HG03442 (cell line): ENCODE measurements around the gene HDAC4.

Experiments used
- ATAC-seq: cut with Tn5 transposase; IDR thresholded peaks from one replicate; pipeline ENCODE4 v1.9.1; 2021; ENCODE audit warnings: mild to moderate bottlenecking, moderate library complexity; ENCODE audit not compliant: unreplicated experiment

Gene HDAC4

DNA sequence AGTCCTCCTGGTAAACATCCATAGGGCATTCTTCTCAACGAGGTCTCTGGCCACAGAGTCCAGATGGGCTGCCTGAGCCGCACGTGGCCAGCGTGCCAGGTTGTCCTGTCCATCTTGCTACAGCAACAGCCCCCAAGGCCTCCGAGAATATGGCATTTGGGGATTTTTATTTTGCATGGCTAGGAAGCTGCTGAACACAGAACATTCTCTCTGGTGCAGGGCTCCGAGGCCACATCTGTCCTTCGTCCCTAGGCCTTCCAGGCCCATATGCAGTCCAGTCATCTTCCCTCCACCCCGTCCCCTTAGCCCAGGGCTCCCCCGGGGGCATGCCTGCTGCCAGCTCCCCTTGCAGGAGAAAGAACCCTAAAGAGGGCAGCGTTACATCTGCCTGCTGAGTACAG, 2.3 kb downstream of the HDAC4 start:
- ATAC-seq: no peak

- no peak for ATAC-seq
These were observed 2.8 kb downstream of the HDAC4 start for GRCh38 chr2:239397931-239398471.

DNA sequence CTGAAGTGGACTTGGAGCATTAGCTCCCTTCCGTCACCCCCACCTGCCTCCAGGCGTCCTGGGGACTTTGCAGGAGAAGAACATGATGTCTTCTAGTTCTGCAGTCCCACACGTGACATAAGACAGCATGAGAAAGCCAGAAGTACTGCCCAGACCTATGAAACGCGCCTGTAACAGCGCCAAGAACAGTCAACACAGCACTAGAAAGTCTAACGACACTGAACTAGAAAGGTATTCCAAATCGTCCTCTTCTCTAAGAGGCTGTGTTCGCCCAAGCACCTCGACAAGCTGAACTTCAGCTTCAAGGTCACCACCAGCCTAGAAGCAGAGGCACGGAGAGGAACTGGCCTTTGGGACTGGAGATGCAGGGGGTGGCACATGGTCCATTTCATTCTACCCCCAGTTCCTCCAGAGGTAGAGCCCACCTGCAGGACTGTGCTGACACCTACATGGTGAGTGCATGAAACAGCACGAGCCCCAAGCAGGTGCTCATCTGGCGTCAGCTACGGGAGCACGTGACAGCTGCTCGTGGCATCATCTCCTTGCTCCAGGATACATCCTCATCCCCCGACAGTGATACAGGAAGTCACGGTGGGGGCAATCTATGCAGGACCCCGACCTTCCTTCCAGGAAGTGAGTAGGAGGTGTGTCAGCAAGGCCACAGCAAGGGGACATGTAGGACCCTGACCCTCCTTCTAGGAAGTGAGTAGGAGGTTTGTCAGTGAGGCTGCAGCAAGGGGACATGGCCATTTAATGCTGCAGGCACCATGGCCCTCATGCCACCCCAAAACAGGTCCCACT, 3.7 kb downstream of the HDAC4 start:
- ATAC-seq: no peak

GRCh38 chr2:239395524-239395923, 5.3 kb downstream of the HDAC4 start:
- no peak for ATAC-seq

DNA sequence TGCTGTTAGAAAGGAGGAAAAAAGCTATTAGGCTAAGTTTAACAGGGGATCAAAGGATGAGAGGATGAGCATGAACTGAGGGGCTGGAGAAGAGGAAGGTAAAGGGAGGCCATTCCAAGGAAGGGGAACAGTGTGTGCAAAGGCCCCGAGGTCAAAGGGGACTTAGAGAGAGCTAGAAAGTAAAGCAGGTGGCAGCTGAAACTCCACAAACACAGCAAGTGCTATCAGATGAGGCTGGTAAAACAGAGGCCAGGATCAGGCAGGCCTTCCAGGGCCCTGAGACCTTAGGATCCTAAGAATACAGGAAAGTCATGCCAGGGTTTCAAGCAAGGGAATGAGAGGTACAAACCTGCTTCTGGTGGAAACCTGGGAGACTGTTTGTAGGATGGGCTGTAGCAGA, 5.8 kb downstream of the HDAC4 start:
- no peak for ATAC-seq

- no peak for ATAC-seq
These were observed 6.4 kb downstream of the HDAC4 start for GRCh38 chr2:239394346-239394945.

- ATAC-seq: no peak
These were observed 6.9 kb downstream of the HDAC4 start for GRCh38 chr2:239393941-239394340.

DNA sequence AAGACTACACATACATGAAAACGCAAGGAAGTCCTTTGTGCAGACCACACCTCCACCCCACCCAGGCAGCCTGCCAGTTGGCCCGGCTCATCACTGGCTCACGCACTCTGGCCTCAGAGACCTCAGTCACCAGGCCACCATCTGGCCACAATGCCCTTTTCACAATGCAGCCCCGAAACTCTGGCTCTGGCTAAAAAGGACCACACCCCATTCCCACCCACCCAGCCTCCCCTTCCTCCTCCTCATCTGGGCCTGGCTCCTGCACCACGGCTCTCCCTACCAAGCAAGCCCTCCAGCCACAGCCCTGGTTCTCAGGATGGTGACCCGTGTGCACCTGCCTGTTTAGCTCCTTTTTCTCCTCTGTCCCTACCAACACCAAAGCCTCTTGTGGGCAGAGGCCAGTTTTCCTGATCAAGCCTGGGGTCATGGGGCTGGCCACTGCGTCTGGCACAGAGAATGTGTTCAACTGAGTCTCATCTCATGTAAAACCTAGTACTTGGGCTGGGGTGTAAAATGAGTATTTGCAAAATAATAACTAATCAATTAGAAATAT, 7.4 kb downstream of the HDAC4 start:
- no peak for ATAC-seq

DNA sequence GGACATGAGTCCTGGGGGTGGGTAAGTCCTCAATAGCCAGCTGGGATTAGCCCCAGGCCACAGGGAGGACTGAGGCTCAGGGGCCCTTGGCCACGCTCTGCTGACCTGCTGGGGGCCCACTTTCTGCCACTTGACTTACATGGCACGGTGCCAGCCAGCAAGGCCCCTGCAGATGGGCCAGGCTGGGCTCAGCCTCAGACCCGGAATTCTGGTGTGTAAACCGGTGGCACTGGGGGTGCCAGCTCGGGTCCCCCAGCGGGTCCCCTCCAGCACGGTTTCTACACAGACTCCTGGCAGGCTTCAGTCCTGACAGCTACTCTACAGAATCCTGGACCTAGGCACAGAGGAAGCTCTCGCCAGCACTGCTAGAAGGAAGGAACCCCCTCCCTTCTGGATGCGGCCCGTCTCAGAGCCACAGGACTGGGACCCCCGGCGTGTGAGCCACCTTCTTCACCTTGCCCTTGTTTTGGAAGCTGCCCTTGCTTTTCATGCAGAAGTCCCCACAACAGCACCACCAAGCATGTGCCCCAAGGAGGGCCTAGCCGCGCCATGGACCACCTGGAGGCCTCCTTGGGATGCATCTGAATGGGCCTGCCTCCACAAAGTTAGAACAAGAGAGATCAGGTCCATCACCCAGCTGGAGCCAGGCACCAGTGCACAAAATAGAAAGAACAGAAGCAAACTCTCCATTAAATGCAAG, 8.0 kb downstream of the HDAC4 start:
- ATAC-seq: no peak

DNA sequence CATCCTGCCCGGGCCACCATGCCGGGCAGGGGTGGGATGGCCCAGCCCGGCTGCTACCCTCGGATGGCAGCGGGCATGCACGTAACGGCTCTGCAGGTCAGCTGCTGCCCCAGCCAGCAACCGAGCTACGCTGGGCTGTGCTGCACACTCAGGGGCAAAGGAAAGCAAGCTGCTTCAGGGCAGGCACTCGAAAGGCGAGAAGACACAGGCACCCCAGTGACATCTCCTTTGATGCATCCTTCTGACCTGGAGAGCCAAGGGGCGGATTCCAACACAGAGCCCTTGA, 8.8 kb downstream of the HDAC4 start:
- no peak for ATAC-seq

DNA sequence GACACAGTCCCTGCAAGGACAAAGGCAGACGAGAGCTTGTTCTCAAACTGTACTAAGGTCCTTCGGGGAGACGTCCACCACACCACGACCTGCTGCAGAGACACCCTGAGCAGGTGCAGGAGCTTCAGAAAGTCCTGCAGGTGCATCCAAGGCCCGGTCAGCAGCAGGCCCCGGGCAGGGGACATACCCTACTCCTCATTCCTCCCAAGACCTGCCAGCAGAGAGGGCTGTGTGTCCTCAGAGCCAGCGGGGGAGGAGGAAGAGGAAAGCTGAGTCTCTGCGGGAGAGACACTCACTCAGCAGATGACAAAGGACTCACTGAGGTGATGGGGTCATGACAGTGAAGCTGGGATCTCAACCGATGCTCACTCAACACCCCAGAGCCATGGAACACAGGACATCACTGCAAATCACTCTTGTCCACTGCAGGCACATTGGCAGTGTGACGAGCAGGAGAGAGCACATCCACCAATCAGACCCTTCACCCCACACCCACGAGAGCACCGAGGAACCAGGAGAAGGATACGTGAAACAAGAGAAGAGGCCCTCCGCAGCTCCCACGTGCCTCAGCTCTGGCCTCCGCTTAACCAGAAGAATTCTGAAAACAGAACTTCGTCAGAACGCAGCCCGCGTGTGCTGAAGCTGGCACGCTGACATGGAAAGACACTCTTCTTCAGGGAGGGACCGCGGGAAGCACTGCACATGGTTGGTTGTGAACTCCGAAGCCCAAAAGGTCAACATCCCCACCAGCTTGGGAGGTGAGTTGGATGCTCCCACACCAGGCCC, 9.3 kb downstream of the HDAC4 start:
- ATAC-seq: no peak

GRCh38 chr2:239390546-239391285, 10.1 kb downstream of the HDAC4 start:
- ATAC-seq: no peak

DNA sequence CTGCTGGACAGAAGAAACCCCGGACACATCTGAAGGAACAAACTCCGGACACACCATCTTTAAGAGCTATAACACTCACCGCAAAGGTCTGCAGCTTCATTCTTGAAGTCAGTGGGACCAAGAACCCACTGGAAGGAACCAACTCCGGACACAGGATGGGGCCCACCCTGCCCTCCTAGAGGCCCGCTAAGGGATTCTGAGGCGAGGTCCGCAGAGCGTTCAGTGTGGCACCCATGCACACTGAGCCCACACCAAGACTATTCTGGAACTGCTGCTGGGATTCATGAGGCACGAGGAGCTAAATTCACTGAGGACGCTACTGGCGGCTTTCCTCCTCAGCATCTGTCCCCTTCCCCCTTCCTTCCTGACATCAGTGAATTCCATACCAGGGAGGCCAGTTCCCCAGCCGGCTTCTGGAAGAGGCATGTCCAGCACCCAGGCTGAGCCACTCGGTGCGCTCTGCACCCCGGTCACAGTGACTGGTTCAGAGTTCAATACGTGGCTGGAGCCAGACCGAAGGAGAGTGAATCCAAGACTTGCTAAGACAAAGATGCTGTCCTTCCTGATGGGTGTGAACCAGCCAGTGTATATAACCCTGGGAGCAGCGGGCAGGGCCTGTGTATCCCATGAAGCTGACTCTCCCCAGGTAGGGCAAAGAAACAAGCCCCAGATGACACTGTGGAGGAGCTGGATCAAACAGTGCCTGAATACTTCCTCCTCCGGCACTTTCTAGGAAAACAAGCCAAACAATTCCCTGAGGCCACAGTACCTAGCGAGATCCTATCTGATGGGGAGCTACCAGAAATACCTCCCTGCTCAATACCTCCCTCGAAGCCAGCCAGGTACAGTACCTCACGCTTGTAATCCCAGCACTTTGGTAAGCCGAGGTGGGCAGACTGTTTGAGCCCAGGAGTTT, 11.1 kb downstream of the HDAC4 start:
- no peak for ATAC-seq

DNA sequence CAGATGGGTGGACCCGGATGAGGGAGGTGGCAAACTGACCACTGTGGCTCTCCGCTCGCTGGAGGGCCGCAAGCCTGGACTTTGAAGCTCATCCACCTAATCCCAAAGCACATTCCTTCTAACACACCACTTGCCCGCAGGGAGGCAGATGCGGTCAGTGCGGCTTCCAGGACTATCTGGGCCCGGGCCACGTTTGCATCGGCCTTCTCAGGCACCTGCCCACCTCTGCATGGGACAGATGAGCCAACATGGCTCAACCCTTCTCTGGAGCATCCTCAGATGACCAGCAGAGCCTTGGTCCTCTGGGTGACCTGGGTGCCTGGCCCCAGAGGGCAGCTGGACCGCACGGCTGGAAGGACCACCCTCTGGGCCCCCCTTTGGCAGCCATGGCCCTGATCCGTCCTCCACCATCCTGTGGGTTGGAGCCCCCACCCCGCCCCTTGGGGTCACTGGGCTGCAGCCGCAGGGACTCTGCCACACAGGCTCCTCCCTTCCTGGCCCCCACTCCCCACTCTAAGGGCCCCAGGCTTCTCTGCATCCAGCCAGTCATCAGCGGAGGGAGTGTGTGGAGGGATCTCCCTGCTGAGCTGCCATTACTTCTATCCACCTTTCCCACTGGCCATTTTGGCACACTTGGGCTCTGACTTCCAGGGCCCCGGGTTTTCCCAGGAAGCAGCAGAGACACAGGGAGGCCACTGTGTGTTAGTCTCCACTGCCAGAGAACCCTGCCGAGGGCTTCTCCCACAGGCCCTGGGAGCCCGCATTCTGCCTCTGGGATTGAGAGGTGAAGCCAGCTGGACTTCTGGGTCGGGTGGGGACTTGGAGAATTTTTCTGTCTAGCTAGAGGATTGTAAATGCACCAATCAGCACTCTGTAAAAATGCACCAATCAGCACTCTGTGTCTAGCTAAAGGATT, 12.3 kb downstream of the HDAC4 start:
- ATAC-seq: no peak

DNA sequence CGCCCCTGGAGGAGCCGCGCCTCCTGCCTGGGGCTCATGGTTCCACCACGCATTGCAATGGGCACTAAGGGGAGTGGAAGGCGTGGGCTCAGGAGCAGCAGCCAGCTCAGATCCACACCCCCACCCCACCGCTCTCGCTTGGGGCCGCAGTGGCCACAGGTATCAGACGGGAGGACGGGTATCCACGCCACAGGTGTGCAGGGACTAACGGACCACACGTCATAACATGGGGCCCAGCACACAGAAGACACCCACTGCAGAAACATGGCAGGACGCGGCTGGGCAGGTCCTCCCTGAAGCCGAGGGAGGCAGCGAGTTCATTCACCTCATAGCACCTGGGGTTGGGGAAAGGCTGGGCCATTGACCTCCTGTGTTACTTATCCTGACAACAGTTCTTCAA, 13.0 kb downstream of the HDAC4 start:
- no peak for ATAC-seq

DNA sequence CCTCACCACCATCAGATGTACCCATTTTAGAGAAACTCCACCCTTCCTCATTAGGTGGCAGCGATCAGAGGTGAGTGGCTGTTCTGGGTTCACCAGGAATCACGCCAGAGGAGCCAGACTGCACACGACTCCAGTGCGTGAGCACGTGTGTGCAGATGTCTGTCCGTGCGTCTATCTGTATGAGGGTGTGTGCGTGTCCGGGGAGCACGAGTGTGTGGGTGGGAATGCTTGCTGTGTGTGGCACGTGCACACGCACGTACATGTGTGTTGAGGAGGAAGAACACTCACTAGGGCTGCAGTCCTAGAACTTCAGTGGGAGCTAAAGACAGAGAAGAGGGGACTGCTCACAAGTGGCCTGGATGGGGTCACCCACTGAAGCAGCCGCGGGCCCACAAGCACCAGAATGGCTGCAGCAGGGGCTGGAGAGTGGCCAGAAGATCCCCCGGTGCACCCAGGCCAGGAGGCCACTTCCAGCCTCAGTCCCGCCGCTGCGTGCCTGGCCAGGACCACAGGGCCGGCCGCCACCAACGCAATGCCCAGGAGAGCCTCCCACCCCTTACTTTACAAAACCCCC, 13.9 kb downstream of the HDAC4 start:
- no peak for ATAC-seq

DNA sequence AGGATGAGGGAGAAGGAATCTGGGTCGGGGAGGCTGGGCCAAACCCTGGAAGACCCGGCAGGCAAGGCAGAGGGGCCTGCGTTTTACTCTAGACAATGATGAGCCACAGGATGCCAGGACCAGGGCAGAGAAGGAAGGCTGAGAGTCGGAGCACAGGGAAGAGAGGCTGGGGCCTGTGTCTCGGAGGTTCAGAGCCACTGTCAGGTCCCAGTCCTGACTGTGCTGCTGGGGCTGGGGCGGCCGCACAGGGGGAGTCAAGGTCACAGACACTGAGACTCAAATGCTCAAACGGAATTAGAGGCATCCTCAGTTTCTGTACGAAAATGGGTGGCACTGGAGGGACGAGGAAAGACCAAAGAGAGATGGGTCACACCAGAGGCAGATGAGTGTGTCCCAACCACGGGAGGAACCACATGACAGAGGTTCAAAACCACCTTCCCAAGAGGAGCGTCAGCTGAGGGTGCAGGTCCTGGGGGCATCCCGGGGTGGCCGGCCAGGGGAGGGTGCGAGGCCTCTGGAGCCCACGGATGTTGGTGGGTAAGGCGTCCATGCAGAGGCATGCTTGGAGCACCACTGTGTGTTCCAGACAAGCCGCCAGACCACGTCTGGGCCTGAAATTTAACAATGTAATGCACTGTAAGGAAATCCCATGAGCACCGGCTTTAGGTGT, 14.7 kb downstream of the HDAC4 start:
- ATAC-seq: no peak
